IMR-90 (cell line): ENCODE measurements around the gene AP3M1.

Experiments
- CTCF ChIP-seq: conservative IDR thresholded peaks from 2 replicates; pipeline ENCODE4 v1.5.1; 2012; ENCODE audit warnings: mild to moderate bottlenecking, low read depth, low read length, improper control_type of control experiment
- MXI1 ChIP-seq: IDR thresholded peaks from 2 replicates; pipeline ENCODE4 v1.6.1; 2012; ENCODE audit warnings: low read depth, mild to moderate bottlenecking, low read length, moderate library complexity, borderline replicate concordance
- POLR2A ChIP-seq: IDR thresholded peaks from 2 replicates; pipeline ENCODE4 v1.6.1; 2012; ENCODE audit warnings: mild to moderate bottlenecking, low read depth, low read length

- TF ChIP-seq CTCF (no peak), POLR2A (no peak), MXI1 (no peak)
Measured at GRCh38 chr10:74194999-74195398, 44.4 kb upstream of the AP3M1 start.
